GM18511 (cell line): ENCODE results near the gene HOATZ.

Source experiments
- ATAC-seq: cut with Tn5 transposase; IDR thresholded peaks from one replicate; pipeline ENCODE4 v1.9.1; 2021; ENCODE audit warnings: mild to moderate bottlenecking, moderate library complexity; ENCODE audit not compliant: unreplicated experiment

Gene HOATZ

DNA sequence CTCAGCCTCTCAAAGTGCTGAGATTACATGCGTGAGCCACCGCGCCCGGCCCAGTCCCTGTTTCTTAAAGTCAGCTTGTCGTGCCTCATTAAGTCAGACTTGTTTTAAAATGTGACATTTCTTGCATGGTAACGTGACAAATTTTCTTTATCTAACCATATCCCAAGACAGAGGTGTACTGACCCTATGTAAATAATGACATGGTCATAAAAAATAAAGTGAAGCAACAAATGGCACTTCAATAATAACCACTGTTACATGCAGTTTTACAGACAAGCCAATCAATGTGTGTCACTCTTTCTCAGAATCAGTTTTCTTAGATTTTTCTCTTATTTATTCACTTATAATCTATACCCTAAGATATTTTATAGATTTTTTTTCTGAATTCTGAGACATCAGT lies 61.2 kb downstream of the HOATZ start:
- no peak for ATAC-seq

GRCh38 chr11:111577821-111578220 lies 63.2 kb downstream of the HOATZ start:
- ATAC-seq: no peak

DNA sequence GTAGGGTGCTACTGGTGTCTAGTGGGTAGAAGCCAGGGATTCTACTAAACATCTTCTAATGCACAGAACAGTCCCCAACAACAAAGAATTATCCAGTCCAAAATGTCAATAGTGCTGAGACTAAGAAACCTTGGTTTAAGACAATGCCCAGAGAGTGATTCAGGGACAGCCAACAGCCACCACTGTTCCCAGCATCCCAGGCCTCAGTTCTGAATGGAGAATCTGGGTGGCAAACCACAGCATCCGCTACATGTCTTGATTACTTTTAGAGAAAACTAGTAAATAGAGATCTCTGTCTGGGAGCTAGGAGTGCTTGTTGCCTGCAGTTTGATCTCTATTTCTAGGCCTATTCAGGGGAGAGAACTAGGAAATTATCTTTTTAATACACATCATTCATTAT lies 66.8 kb downstream of the HOATZ start:
- ATAC-seq: no peak

- no peak for ATAC-seq
Measured at GRCh38 chr11:111582163-111582562, 67.6 kb downstream of the HOATZ start.

- no peak for ATAC-seq
Measured at GRCh38 chr11:111582881-111583280, 68.3 kb downstream of the HOATZ start.

- ATAC-seq: no peak
Measured at GRCh38 chr11:111585371-111585770, 70.8 kb downstream of the HOATZ start.

DNA sequence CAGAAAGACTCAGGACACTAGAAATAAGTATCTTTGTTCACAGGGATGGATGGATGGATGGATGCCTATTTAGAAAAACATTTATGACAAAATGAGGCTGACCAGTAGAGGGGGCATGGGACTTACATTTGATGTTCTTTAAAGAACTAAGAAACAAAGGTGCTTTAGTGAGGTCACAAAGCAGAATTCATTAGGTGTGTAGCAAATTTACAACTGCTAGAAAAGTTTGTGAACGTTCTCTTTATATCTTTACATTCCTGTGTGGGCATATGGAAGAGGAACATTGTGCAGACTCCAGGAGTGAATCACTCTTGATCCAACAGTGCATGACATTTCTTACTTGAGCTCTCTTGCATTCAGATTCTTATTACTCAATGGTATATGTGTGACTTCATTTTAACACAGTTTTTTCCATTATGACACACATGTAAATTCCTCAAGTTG lies 71.8 kb downstream of the HOATZ start:
- peak; percentile 44 for ATAC-seq
